Keratinocyte (primary cell): Measurements from ENCODE around the gene AMBRA1. TPM values are rescaled to one million over a fixed set of nuclear protein-coding genes. Genes with fewer than 3 reads are reported as not detected.

Experiments used
- DNase-seq: peaks from one replicate; pipeline ENCODE4 v3.0.0-alpha.2; 2011; ENCODE audit warnings: low read depth, missing footprints, low spot score
- FAIRE-seq: peaks from 2 replicates; lab custom pipeline; 2011; peaks lifted over from hg19 to GRCh38; lab: Jason Lieb, UNC
- H2AFZ ChIP-seq: 2 replicates; pipeline ENCODE4 v1.6.0; 2012; ENCODE audit warnings: low read length, control low read depth, inconsistent platforms; ENCODE audit not compliant: control insufficient read depth
- H3K27ac ChIP-seq: 2 replicates; pipeline ENCODE4 v1.5.1; 2011; ENCODE audit warnings: low read length; ENCODE audit not compliant: control insufficient read depth, insufficient read depth
- H3K27me3 ChIP-seq: 3 replicates; pipeline ENCODE4 v1.6.0; 2011; ENCODE audit warnings: low read length; ENCODE audit not compliant: control insufficient read depth, insufficient read depth; ENCODE audit errors: extremely low read depth
- H3K36me3 ChIP-seq, 2 experiments: 2 replicates in 1 of 2; 3 replicates in 1 of 2; pipeline ENCODE4 v1.5.1; 2011; ENCODE audit warnings: low read length in 2 of 2, mild to moderate bottlenecking in 1 of 2; ENCODE audit not compliant: control insufficient read depth in 2 of 2, insufficient read depth in 2 of 2; ENCODE audit errors: extremely low read depth in 1 of 2
- H3K4me1 ChIP-seq: 3 replicates; pipeline ENCODE4 v1.5.1; 2011; ENCODE audit warnings: low read length; ENCODE audit not compliant: control insufficient read depth, insufficient read depth; ENCODE audit errors: extremely low read depth
- H3K4me2 ChIP-seq: 3 replicates; pipeline ENCODE4 v1.6.0; 2011; ENCODE audit warnings: low read depth, low read length; ENCODE audit not compliant: control insufficient read depth, insufficient read depth; ENCODE audit errors: extremely low read depth
- H3K4me3 ChIP-seq, 3 experiments: fragments of 200-600 bp in 1 of 3; sonication (generic) in 1 of 3; 2 replicates in 2 of 3; 3 replicates in 1 of 3; pipeline ENCODE4 v1.5.1; 2011 to 2016; ENCODE audit warnings: low read length in 3 of 3, mild to moderate bottlenecking in 3 of 3, control low read depth in 2 of 3, inconsistent platforms in 1 of 3, low read depth in 1 of 3, mixed read lengths in 1 of 3, mixed run types in 1 of 3, moderate library complexity in 1 of 3; ENCODE audit not compliant: control insufficient read depth in 2 of 3, insufficient read depth in 2 of 3; ENCODE audit errors: extremely low read depth in 1 of 3
- H3K79me2 ChIP-seq: 2 replicates; pipeline ENCODE4 v1.6.0; 2012; ENCODE audit warnings: low read length; ENCODE audit not compliant: control insufficient read depth, insufficient read depth
- H3K9ac ChIP-seq: 3 replicates; pipeline ENCODE4 v1.6.0; 2011; ENCODE audit warnings: low read length; ENCODE audit not compliant: control insufficient read depth, insufficient read depth; ENCODE audit errors: extremely low read depth
- H3K9me1 ChIP-seq: 3 replicates; pipeline ENCODE4 v1.6.0; 2011; ENCODE audit warnings: low read length; ENCODE audit not compliant: control insufficient read depth, insufficient read depth; ENCODE audit errors: extremely low read depth
- H3K9me3 ChIP-seq: 2 replicates; pipeline ENCODE4 v1.5.1; 2012; ENCODE audit warnings: low read depth, low read length; ENCODE audit not compliant: control insufficient read depth
- H4K20me1 ChIP-seq: 3 replicates; pipeline ENCODE4 v1.6.0; 2011; ENCODE audit warnings: low read length; ENCODE audit not compliant: control insufficient read depth, insufficient read depth; ENCODE audit errors: extremely low read depth
- EZH2 ChIP-seq: IDR thresholded peaks from one replicate; pipeline ENCODE4 v1.6.1; 2012; ENCODE audit warnings: inconsistent platforms, mild to moderate bottlenecking, low read length, moderate library complexity
- dilution Hi-C: fragments of 300-500 bp; cut with MboI; formaldehyde crosslinking; loops from one replicate; pipeline ENCODE4 v1.7.0; 2020; ENCODE audit warnings: low sequenced_read_pairs; ENCODE audit not compliant: extremely low pct_ligation_motif_present
- polyA plus RNA-seq, 5 experiments: library from polyadenylated mRNA; depleted of rRNA in 3 of 5; stranded (reverse) in 3 of 5; stranded (forward) in 1 of 5; unstranded in 1 of 5; fragments of >200 nt; gene quantifications; 1 replicate in 1 of 5; 2 replicates in 3 of 5; 3 replicates in 1 of 5; pipeline versions ENCODE4 v1.2.1 to v1.2.3, GENCODE V29; 2011 to 2012; ENCODE audit warnings: missing spikeins in 2 of 5, low read depth in 1 of 5, low replicate concordance in 1 of 5
- TF ChIP-seq, protein P1 (sequence below), 3 experiments: IDR thresholded peaks in 1 of 3; conservative IDR thresholded peaks in 1 of 3; optimal IDR thresholded peaks in 1 of 3; 2 replicates in 2 of 3; 3 replicates in 1 of 3; pipeline versions ENCODE3 to v1.5.1; 2011; ENCODE audit warnings: low read length in 3 of 3, mild to moderate bottlenecking in 3 of 3, moderate library complexity in 2 of 3, control low read depth in 1 of 3, inconsistent platforms in 1 of 3; ENCODE audit not compliant: insufficient read depth in 2 of 3; ENCODE audit errors: extremely low read depth in 1 of 3

The AMBRA1 gene
- polyA plus RNA-seq, 1 donor (not counting 4 experiments of a cell fraction or from before 2014, with no cell fraction given): 10.5 TPM

DNA sequence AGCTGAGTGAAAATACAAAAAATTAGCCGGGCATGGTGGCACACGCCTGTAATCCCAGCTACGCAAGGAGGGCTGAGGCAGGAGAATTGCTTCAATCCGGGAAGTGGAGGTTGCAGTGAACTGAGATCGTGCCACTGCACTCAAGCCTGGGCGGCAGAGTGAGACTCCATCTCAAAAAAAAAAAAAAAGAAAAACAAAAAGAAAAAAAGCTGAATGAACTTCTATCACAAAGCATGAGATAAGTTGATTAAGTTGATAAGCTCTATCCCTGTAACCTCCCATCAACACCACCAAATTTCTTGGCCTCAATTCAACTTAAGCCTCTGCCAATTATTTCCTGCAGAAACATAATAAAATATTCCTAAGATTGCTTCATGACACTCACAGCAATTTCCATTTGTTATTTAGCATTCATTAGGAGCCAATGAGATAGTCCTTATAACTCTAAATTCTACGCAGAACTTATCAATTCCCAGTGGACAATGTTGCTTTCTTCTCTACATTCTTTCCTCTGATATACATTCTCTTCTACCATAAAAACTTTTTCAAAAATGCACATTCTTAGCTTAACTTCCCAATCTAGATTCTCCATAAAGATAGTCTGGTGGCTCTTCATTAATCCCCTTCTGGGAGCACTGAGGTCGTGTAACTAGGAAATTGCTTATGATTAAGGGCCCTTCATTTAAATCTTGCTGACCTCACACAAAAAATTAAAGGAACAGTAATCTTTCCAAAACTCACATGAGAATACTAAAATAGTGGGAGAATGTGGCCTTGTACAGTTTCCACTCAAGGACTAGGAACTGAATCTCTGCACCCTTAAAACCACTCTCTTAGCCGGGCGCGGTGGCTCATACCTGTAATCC is 2.9 kb downstream of the AMBRA1 start:
- Histone ChIP-seq H3K4me3 (peak overlapping the region; percentile 20 to 57 (median 57)), H3K27ac (peak overlapping the region; percentile 22)

DNA sequence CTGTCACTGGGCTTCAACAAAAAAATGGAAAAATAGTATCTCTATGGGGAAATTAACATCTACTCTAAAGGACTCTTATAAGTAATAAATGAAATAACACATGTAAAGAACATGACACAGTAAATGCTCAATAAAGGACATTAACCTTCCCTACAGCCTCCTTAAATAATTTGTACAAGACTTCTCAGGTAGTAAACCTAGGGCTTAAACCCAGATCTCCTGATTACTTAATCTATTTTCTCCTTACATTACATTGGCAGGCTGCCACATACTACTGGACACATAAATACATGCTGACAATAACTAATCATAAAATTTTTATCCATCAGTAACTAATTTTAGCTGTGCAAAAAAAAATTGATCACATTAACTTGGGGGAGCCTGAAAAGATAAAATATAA is 4.9 kb downstream of the AMBRA1 start:
- no peak overlapping the region for H3K27ac ChIP-seq
- H2AFZ ChIP-seq: no peak overlapping the region
- no peak for DNase-seq
- H3K27me3 ChIP-seq: no peaks in the 10 kb centered on the region
- peaks cover 87% of the 10 kb centered on the region for H3K79me2 ChIP-seq
- FAIRE-seq: no peak
- peaks cover 9% of the 10 kb centered on the region for H3K4me1 ChIP-seq
- no peaks in the 10 kb centered on the region for H3K36me3 ChIP-seq
- H3K9me1 ChIP-seq: no peaks in the 10 kb centered on the region
- no peak overlapping the region for H3K9ac ChIP-seq
- H3K9me3 ChIP-seq: no peaks in the 10 kb centered on the region
- no peak overlapping the region for H3K4me3 ChIP-seq
- dilution Hi-C loops: no loop called here
- H4K20me1 ChIP-seq: no peaks in the 10 kb centered on the region
- H3K4me2 ChIP-seq: no peak overlapping the region
- TF ChIP-seq, protein P1, sequence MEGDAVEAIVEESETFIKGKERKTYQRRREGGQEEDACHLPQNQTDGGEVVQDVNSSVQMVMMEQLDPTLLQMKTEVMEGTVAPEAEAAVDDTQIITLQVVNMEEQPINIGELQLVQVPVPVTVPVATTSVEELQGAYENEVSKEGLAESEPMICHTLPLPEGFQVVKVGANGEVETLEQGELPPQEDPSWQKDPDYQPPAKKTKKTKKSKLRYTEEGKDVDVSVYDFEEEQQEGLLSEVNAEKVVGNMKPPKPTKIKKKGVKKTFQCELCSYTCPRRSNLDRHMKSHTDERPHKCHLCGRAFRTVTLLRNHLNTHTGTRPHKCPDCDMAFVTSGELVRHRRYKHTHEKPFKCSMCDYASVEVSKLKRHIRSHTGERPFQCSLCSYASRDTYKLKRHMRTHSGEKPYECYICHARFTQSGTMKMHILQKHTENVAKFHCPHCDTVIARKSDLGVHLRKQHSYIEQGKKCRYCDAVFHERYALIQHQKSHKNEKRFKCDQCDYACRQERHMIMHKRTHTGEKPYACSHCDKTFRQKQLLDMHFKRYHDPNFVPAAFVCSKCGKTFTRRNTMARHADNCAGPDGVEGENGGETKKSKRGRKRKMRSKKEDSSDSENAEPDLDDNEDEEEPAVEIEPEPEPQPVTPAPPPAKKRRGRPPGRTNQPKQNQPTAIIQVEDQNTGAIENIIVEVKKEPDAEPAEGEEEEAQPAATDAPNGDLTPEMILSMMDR (optimal IDR thresholded peaks at IDR 0.05 in 1 of 3, IDR thresholded peaks at IDR 0.05 in 1 of 3, conservative IDR thresholded peaks at IDR 0.05 in 1 of 3; ENCODE audit: extremely low read depth in 1 of 3, insufficient read depth in 2 of 3, low read length in 3 of 3): no peak
- TF ChIP-seq EZH2: no peak

More for the DNA sequence above, 2.9 kb downstream of the AMBRA1 start:
- Histone ChIP-seq H3K9ac (peak overlapping the region; percentile 40), H3K79me2 (peaks cover 77% of the 10 kb centered on the region), H3K36me3 (no peaks in the 10 kb centered on the region), H4K20me1 (no peaks in the 10 kb centered on the region), H3K4me1 (peaks cover 9% of the 10 kb centered on the region), H3K4me2 (peak overlapping the region; percentile 88), H2AFZ (no peak overlapping the region), H3K9me1 (no peaks in the 10 kb centered on the region), H3K9me3 (no peaks in the 10 kb centered on the region), H3K27me3 (no peaks in the 10 kb centered on the region)
- dilution Hi-C loops: no loop called here
- DNase-seq (no peak), FAIRE-seq (no peak)
- TF ChIP-seq, protein P1 (optimal IDR thresholded peaks at IDR 0.05 in 1 of 3, IDR thresholded peaks at IDR 0.05 in 1 of 3, conservative IDR thresholded peaks at IDR 0.05 in 1 of 3; ENCODE audit: extremely low read depth in 1 of 3, insufficient read depth in 2 of 3, low read length in 3 of 3): no peak
- no peak for TF ChIP-seq EZH2
